NCI-H748 (cell line): ENCODE measurements around the gene UGCG.
"Not testable (repeated sequence)": the region's sequence is repeated elsewhere in the genome, so short reads cannot be mapped to it uniquely, and the experiment has no call there.

Experiments used
- DNase-seq: peaks from one replicate; lab custom pipeline; 2025; ENCODE audit not compliant: unreplicated experiment; lab: John Stamatoyannopoulos, UW

Gene UGCG

DNA sequence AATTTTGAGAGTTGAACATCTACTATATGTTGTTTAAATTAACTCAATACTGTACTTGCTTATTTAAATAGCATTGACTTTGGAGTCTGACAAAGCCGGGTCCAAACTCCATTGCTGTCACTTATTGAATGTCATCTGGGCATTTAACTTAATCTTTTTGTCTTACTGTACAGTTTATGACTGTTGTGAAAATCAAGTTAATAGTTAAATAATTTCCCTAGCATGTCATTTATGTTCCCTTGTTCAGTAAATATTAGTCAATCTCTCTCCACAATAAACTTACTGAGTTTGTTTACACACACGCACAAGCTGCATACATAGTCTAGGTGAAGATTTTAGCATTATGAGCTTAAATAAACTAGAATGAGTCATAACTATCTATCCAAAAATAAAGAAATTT is 6.3 kb upstream of the UGCG start:
- no peak for DNase-seq

DNA sequence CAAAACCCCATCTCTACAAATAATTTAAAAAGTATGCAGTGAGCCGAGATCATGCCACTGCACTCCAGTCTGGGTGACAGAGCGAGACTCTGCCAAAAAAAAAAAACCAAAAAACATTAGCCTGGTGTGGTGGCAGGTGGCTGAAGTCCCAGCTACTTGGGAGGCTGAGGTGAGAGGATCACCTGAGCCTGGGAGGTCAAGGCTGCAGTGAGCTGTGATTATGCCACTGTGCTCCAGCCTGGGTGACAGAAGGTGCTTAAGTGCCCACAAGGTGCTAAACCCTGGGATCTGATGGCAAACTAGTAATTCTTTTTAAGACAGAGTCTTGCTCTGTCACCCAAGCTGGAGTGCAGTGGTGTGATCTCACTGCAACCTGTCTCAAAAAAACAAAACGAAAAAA is 5.7 kb upstream of the UGCG start:
- not testable (repeated sequence) for DNase-seq

DNA sequence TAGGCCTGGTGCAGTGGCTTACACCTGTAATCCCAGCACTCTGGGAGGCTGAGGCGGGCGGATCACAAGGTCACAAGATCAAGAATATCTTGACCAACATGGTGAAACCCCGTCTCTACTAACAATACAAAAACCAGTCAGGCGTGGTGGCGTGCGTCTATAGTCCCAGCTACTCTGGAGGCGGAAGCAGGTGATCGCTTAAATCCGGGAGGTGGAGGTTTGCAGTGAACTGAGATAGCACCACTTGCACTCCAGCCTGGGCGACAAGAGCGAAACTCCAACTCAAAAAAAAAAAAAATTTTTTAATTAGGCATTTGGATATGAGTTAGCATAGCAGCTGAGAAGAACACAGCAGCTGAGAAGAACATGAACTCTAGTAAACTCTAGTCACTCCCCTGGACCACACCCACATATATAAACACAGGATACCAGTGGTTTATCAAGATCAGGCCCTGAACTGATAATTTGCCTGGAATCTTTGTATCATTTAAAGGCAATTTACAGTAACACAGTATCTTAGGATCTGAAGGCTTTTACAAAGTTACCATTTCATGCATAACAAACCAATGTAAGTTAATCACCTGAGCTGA is 4.6 kb upstream of the UGCG start:
- DNase-seq, result peak; percentile 74

DNA sequence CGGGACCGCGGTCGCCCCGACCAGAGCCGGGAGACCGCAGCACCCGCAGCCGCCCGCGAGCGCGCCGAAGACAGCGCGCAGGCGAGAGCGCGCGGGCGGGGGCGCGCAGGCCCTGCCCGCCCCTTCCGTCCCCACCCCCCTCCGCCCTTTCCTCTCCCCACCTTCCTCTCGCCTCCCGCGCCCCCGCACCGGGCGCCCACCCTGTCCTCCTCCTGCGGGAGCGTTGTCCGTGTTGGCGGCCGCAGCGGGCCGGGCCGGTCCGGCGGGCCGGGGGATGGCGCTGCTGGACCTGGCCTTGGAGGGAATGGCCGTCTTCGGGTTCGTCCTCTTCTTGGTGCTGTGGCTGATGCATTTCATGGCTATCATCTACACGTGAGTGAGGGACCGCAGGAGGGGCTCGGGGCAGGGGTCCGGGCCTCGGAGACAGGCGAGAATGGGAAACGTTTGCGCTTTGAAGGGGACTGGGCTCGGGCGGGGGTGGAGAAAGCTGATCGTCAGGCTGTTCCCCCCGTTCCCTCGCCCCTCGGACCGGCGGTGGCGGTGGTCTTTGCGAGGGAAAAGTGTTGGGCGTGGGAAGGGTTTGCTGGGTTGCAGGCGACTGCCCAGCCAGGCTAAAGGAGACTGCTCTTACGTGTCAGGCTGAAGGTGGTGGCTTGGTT is 457 bp downstream of the UGCG start:
- DNase-seq, result peak; percentile 69

DNA sequence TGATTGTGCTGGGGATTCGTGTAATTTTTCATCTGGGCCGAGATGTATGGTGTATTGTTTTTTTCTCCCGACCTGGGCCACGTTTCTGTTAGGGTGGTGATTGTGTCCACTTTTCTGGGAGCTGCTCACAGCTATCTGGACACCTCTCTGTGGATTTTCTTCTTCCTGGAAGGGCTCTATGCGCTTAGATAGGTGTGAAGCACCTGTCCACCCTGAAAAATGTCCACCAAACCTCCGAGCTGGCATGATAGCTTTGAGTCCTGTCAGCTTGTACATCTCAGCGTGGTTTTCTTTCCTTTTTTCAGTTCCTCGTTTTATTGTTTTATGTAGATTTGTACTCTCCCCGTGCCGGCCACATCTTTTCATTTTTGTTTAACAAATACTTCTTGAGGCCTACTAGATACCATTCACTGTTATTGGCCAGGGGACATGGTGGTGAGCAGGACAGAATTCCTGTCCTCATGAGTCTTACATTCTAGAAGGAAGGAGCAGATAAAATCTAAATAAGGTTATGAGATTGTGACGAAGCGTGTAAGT is 1.1 kb downstream of the UGCG start:
- DNase-seq, result peak; percentile 65

DNA sequence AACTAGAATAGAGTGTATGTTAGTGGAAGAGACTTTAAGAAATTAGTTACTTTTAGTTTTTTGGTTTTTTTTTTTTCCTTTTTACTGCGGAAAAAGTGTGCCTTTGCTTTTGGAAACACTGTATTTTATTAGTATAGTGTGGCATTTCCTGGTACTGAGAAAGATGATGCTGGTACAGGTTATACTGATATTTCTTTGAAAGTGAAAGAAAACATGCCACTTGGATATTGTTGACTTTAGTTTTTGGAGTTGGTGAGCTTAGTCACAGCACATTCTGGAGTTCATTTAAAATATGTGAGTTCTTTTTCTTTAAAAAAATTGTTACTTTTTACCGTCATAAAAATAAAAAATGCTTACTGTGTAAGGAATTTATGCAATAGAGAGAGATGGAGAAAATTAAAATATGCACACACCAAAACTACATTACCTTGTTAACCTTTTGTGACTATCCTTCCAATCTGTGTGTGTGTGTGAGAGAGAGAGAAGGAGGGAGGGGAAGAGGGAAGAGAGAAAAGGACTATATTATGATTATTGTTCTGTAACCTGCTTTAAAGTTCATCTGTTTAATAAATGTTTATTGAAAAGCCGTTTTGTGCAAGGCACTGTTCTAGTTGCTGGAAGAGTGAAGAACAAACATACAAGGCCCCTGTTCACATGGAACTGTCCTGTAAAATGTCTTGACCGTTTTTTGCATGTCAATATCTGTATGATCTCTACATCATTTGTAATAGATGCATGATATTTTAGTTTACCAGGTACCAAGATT is 1.9 kb downstream of the UGCG start:
- DNase-seq, result no peak

DNA sequence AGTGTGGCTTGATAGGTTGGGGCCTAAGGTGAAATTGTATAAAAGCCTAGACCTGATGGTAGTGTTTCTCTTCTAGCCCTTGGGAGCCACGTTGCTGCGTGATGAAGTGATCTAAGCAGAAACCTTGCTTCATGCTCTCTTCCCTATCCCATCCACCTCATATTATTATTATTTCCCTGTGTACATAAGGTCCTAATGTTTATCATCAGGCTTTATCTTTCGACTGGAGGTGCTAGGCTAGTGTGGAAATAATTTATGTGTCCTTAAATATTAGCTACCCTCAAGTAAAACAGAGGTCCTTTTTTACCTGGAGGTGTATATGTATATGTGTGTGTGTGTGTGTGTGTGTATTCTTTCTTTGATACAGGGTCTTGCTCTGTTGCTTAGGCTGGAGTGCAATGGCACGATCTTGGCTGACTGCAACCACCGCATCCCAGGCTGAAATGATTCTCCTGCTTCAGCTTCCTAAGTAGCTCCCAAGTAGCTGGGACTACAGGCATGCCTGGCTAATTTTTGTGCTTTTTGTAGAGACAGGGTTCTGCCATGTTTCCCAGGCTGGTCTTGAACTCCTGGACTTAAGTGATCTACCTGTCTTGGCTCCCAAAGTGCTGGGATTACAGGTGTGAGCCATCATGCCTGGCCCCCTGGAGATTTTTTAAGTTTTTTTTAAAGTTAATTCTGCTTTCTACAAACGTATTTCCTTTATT is 3.7 kb downstream of the UGCG start:
- no peak for DNase-seq

DNA sequence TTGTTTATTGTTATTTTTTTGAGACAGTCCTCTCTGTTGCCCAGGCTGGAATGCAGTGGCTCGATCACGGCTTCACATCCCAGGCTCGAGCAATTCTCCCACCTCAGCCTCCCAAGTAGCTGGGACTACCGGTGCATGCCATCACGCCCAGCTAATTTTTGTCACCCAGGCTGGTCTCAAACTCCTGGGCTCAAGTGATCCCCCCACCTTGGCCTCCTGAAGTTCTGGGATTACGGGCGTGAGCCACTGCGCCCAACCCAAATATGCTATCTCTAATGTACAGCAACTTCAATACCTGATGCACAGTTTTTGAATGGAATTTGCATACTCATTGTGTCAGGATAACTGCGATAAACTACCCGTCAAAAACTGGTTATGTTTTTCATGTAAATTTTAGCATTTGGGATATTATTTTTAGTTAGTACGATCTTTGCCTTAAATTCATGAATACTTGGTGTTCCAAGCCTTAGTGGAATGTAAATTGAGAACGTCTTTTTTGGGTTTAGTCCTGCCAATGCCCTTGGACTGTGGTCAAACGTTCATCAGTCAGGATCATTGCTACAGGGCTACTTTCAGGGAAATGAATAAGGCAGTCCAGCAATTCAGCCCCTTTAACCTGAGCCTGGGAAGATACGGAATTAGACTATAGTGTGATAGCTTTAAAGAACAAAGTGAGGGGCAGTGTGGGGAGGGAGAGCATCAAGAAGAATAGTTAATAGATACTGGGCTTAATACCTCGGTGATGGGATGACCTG is 4.4 kb downstream of the UGCG start:
- no peak for DNase-seq

- no peak for DNase-seq
Observed at GRCh38 chr9:111902391-111903139, 6.0 kb downstream of the UGCG start.

GRCh38 chr9:111903535-111903934 is 6.9 kb downstream of the UGCG start:
- DNase-seq, result not testable (repeated sequence)

GRCh38 chr9:111904026-111904425 is 7.4 kb downstream of the UGCG start:
- no peak for DNase-seq

DNA sequence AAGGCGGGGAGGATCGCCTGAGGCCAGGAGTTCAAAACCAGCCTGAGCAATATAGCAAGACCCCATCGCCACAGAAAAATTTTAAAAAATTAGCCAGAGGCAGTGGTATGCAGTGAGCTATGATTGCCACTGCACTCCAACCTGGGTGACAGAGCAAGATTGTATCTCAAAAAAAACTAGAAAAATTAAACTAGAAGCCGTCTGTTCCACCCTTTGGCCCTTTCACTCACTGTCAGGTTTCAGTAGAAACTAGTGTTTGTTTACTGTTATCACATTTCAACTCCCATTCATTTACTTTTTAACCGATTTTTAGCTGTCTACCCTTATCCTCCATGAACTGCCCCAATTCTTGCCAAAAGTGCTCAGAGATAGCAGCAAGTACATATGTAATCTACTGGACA is 8.3 kb downstream of the UGCG start:
- no peak for DNase-seq

GRCh38 chr9:111907147-111907546 is 10.5 kb downstream of the UGCG start:
- no peak for DNase-seq

GRCh38 chr9:111909444-111909843 is 12.8 kb downstream of the UGCG start:
- DNase-seq, result no peak

DNA sequence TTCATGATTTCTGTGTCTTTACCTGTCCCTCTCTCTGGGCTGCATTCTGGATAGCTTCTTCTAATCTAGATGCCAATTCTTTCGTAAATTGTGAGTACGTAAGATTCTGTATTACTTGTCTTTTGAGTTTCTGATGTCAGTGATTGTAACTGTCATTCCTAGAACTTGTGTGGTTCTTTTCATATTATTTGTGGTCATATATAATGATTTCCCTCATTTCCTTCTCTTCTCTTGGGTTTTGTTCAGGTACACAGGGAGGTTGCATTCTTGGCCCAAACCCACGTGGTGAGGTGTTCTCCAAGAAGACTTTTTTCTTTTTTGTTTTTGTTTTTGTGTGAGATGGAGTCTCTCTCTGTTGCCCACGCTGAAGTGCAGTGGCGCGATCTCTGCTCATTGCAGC is 13.8 kb downstream of the UGCG start:
- DNase-seq, result no peak

DNA sequence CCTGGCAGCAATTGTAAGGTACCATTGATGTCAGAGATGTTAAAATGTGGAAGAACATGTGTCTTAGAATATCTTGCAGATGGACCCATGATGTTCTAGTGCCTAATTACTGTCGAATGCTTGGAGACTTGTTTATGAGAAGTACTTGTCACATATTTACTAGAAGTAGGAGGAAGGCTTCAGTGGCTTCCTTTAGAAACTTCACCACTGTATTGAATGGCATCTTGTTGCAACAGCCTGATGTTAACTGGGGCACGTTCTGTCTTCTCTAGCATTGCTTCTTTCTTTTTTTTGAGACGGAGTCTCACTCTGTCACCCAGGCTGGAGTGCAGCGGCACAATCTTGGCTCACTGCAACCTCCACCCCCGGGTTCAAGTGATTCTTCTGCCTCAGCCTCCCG is 16.5 kb downstream of the UGCG start:
- DNase-seq, result no peak

DNA sequence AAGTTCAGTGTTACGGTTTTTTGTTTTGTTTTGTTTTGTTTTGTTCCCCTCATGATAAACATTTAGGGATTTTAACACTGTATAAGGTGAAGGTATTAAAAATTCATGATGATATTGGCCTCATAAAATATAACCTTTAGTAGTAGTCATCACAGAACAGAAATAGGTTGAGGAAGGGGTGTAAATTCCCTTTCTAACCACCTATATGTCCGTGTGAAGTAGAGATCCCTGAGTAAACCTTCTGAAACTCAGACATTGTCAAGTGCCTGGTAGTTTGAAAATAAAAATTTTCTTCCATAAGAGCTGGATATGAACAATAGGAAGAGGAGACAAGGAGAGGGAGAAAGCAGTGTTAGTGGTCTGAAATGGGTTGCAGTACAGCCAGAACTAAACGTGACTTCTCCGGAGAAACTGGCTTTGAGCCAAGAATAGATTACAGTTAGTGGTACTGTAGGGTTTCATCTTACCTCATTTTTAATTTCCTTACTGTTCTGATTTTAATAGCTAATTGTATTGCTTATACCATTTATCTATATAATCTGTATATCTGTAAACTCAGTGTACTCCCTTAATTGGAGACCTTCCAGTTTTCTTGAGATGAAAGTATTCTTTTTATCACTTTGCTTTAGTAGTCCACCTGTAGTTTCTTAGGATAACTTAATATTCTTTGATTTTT is 18.3 kb downstream of the UGCG start:
- DNase-seq, result peak; percentile 77

DNA sequence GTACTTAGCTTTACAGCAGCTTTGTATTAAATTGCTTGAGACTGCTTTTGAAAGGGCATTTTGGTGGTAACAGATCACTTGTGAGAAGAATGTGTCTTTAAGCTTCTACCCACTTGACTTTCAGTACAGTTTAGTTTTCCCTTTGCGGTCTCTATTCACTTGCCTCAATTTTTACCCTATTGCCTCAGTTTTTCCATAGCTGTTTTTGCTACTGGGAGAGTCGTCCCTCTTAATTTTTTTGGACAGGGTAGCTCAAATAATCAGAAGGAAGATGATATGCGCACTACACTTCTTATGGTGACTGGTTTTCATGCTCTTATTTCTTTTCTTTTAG is 18.8 kb downstream of the UGCG start:
- DNase-seq, result no peak

GRCh38 chr9:111916234-111916645 is 19.6 kb downstream of the UGCG start:
- no peak for DNase-seq

DNA sequence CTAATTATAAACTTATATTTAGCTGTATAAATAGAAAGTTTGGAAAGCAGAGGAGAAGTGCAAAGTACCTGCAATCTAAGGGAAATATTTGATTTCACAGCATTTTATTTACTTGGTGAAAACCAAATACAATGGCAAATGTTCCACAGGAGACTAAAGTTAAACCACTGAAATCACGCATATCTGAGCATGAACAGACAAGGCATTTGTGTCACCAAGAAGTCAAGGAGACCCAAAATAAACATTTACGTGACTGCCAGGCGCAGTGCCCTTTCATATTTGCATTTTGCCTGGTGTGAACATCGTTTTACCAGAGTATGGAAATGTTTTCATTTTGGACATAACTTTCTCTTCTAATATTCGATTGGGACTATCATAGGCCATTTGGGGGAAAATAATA is 20.6 kb downstream of the UGCG start:
- DNase-seq, result no peak
